Hepatocyte (in vitro differentiated cells): ENCODE measurements around the gene MTA1. TPM values are rescaled to one million over a fixed set of nuclear protein-coding genes. Genes with fewer than 3 reads are reported as not detected.

Source experiments
- DNase-seq: peaks from one replicate; pipeline ENCODE4 v3.0.0-alpha.2; 2016; ENCODE audit warnings: low spot score
- H2AFZ ChIP-seq: fragments of 200-600 bp; sonication (generic); 2 replicates; pipeline ENCODE4 v1.6.0; 2016; ENCODE audit warnings: antibody characterized with exemption, mild to moderate bottlenecking
- H3K27ac ChIP-seq: fragments of 200-600 bp; sonication (generic); 2 replicates; pipeline ENCODE4 v1.5.1; 2016; ENCODE audit warnings: mild to moderate bottlenecking
- H3K27me3 ChIP-seq: fragments of 200-600 bp; sonication (generic); 2 replicates; pipeline ENCODE4 v1.6.1; 2016
- H3K36me3 ChIP-seq: fragments of 200-600 bp; sonication (generic); replicated peaks from 2 replicates; pipeline ENCODE4 v1.5.1; 2016; ENCODE audit warnings: low read depth; ENCODE audit not compliant: insufficient read depth
- H3K4me1 ChIP-seq: fragments of 200-600 bp; sonication (generic); 2 replicates; pipeline ENCODE4 v1.5.1; 2016; ENCODE audit warnings: mild to moderate bottlenecking, moderate library complexity; ENCODE audit not compliant: insufficient read depth
- H3K4me2 ChIP-seq: fragments of 200-600 bp; sonication (generic); 2 replicates; pipeline ENCODE4 v1.6.0; 2016
- H3K4me3 ChIP-seq: fragments of 200-600 bp; sonication (generic); 2 replicates; pipeline ENCODE4 v1.5.1; 2016; ENCODE audit warnings: mild to moderate bottlenecking
- H3K79me2 ChIP-seq: fragments of 200-600 bp; sonication (generic); 2 replicates; pipeline ENCODE4 v1.6.0; 2017; ENCODE audit warnings: mild to moderate bottlenecking
- H3K9me2 ChIP-seq: fragments of 200-600 bp; sonication (generic); replicated peaks from 2 replicates; pipeline ENCODE4 v1.6.0; 2017; ENCODE audit warnings: mild to moderate bottlenecking; ENCODE audit not compliant: insufficient read depth
- H3K9me3 ChIP-seq: fragments of 200-600 bp; sonication (generic); 2 replicates; pipeline ENCODE4 v1.5.1; 2016; ENCODE audit warnings: low read depth, mild to moderate bottlenecking
- H4K20me1 ChIP-seq: fragments of 200-600 bp; sonication (generic); 2 replicates; pipeline ENCODE4 v1.6.0; 2016; ENCODE audit warnings: mild to moderate bottlenecking; ENCODE audit not compliant: insufficient read depth, poor library complexity, severe bottlenecking
- CTCF ChIP-seq: fragments of 200-600 bp; sonication (generic); IDR thresholded peaks from 2 replicates; pipeline ENCODE4 v1.5.1; 2016; ENCODE audit warnings: antibody characterized with exemption, mild to moderate bottlenecking; ENCODE audit not compliant: poor library complexity
- EZH2 ChIP-seq: fragments of 200-600 bp; sonication (generic); IDR thresholded peaks from 2 replicates; pipeline ENCODE4 v1.6.1; 2016; ENCODE audit warnings: antibody characterized with exemption, mild to moderate bottlenecking, borderline replicate concordance
- EZH2phosphoT487 ChIP-seq: fragments of 200-600 bp; sonication (generic); IDR thresholded peaks from one replicate; pipeline ENCODE4 v1.6.1; 2018; ENCODE audit warnings: antibody characterized with exemption, mild to moderate bottlenecking, low read depth, moderate library complexity; ENCODE audit not compliant: unreplicated experiment, severe bottlenecking
- WGBS: methylation state at CpG from one replicate; pipeline ENCODE4 v1.1.6; 2016; ENCODE audit warnings: low lambda C conversion rate; ENCODE audit errors: missing lambda C conversion rate; 5-methylcytosine and 5-hydroxymethylcytosine counted together
- polyA plus RNA-seq: library from polyadenylated mRNA; unstranded; fragments of >200 nt; fragmentation: Nextera tagmentation; extraction: Ambion mirVana; gene quantifications from 2 replicates; pipeline ENCODE4 v1.2.1, GENCODE V29; 2016
- total RNA-seq: library from RNA; depleted of rRNA; stranded (reverse); fragments of >200 nt; gene quantifications from 2 replicates; pipeline ENCODE4 v1.2.3, GENCODE V29; 2014

Gene MTA1
- total and polyA plus RNA-seq, 2 experiments from 2014 or later: 48.1 to 52.7 TPM

GRCh38 chr14:105385698-105386365 lies 33.8 kb upstream of the MTA1 start:
- TF ChIP-seq EZH2 (no peak), CTCF (no peak)
- 91% methylated on average over 22 of the region's 22 CpGs for WGBS
- no peak for DNase-seq
- Histone ChIP-seq H3K9me3 (no peaks in the 10 kb centered on the region), H3K4me3 (no peak overlapping the region), H2AFZ (no peak overlapping the region), H3K79me2 (no peaks in the 10 kb centered on the region), H3K27ac (no peak overlapping the region), H4K20me1 (no peaks in the 10 kb centered on the region), H3K27me3 (no peaks in the 10 kb centered on the region), H3K4me1 (no peaks in the 10 kb centered on the region), H3K36me3 (no peaks in the 10 kb centered on the region), H3K4me2 (no peak overlapping the region), H3K9me2 (no peaks in the 10 kb centered on the region)

GRCh38 chr14:105386581-105387529 lies 32.8 kb upstream of the MTA1 start:
- no peak for DNase-seq
- H3K4me1 ChIP-seq: no peaks in the 10 kb centered on the region
- no peaks in the 10 kb centered on the region for H3K27me3 ChIP-seq
- no peaks in the 10 kb centered on the region for H3K36me3 ChIP-seq
- no peaks in the 10 kb centered on the region for H3K9me2 ChIP-seq
- no peaks in the 10 kb centered on the region for H3K79me2 ChIP-seq
- H3K4me2 ChIP-seq: no peak overlapping the region
- 95% methylated on average over 32 of the region's 33 CpGs for WGBS
- no peak for TF ChIP-seq CTCF
- no peak for TF ChIP-seq EZH2phosphoT487
- TF ChIP-seq EZH2: no peak
- no peaks in the 10 kb centered on the region for H4K20me1 ChIP-seq
- H3K27ac ChIP-seq: no peak overlapping the region
- no peak overlapping the region for H3K4me3 ChIP-seq
- no peaks in the 10 kb centered on the region for H3K9me3 ChIP-seq
- no peak overlapping the region for H2AFZ ChIP-seq

- no peaks in the 10 kb centered on the region for H3K36me3 ChIP-seq
- no peaks in the 10 kb centered on the region for H4K20me1 ChIP-seq
- no peak for DNase-seq
- no peak overlapping the region for H3K27ac ChIP-seq
- H3K4me3 ChIP-seq: no peak overlapping the region
- TF ChIP-seq EZH2 (no peak), EZH2phosphoT487 (no peak), CTCF (no peak)
- H3K79me2 ChIP-seq: no peaks in the 10 kb centered on the region
- H2AFZ ChIP-seq: no peak overlapping the region
- H3K9me2 ChIP-seq: no peaks in the 10 kb centered on the region
- WGBS: 95% methylated on average over 10 of the region's 10 CpGs
- H3K4me1 ChIP-seq: no peaks in the 10 kb centered on the region
- H3K27me3 ChIP-seq: no peaks in the 10 kb centered on the region
- H3K9me3 ChIP-seq: no peaks in the 10 kb centered on the region
- no peak overlapping the region for H3K4me2 ChIP-seq
These were observed 32.1 kb upstream of the MTA1 start for GRCh38 chr14:105387530-105387922.
